HL-60 (cell line): Measurements from ENCODE around the gene SCRG1.

Experiments used
- CTCF ChIP-seq: IDR thresholded peaks from one replicate; pipeline ENCODE4 v1.5.1; 2011; ENCODE audit warnings: low read length, control low read depth, inconsistent platforms; ENCODE audit not compliant: insufficient read depth
- POLR2AphosphoS5 ChIP-seq: IDR thresholded peaks from 2 replicates; pipeline ENCODE4 v1.6.1; 2012; ENCODE audit warnings: low read depth

GRCh38 chr4:173417833-173418232 lies 18.9 kb upstream of the SCRG1 start:
- TF ChIP-seq CTCF (no peak), POLR2AphosphoS5 (no peak)
